Measurements from ENCODE around the gene ABCD1.

- TF ChIP-seq, protein P1, sequence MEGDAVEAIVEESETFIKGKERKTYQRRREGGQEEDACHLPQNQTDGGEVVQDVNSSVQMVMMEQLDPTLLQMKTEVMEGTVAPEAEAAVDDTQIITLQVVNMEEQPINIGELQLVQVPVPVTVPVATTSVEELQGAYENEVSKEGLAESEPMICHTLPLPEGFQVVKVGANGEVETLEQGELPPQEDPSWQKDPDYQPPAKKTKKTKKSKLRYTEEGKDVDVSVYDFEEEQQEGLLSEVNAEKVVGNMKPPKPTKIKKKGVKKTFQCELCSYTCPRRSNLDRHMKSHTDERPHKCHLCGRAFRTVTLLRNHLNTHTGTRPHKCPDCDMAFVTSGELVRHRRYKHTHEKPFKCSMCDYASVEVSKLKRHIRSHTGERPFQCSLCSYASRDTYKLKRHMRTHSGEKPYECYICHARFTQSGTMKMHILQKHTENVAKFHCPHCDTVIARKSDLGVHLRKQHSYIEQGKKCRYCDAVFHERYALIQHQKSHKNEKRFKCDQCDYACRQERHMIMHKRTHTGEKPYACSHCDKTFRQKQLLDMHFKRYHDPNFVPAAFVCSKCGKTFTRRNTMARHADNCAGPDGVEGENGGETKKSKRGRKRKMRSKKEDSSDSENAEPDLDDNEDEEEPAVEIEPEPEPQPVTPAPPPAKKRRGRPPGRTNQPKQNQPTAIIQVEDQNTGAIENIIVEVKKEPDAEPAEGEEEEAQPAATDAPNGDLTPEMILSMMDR (tag by site-specific recombination; IDR thresholded peaks at IDR 0.05) = no peak
- TF ChIP-seq ZNF112 (tag by site-specific recombination; IDR thresholded peaks at IDR 0.05) = no peak
- TF ChIP-seq ZNF560 (tag by site-specific recombination; IDR thresholded peaks at IDR 0.05; ENCODE audit: borderline replicate concordance) = no peak
- no peak for TF ChIP-seq TCF7L2 (IDR thresholded peaks at IDR 0.05; ENCODE audit: borderline replicate concordance, low read depth, low read length)
- TF ChIP-seq ZNF146 (tag by site-specific recombination; IDR thresholded peaks at IDR 0.05) = no peak
- TF ChIP-seq ZNF24 (tag by site-specific recombination; IDR thresholded peaks at IDR 0.05) = no peak
- no peak for TF ChIP-seq ZBTB7A (tag by site-specific recombination; IDR thresholded peaks at IDR 0.05; ENCODE audit: low read depth)
- no peak for TF ChIP-seq ZSCAN5A (tag by site-specific recombination; IDR thresholded peaks at IDR 0.05)
- no peak for TF ChIP-seq ZNF239 (tag by site-specific recombination; IDR thresholded peaks at IDR 0.05)
- no peak for TF ChIP-seq SP2 (tag by site-specific recombination; IDR thresholded peaks at IDR 0.05)
- no peak for TF ChIP-seq ZNF530 (tag by site-specific recombination; IDR thresholded peaks at IDR 0.05; ENCODE audit: low read depth)
- no peak for TF ChIP-seq ZNF510 (tag by site-specific recombination; IDR thresholded peaks at IDR 0.05; ENCODE audit: insufficient replicate concordance)
Observed at GRCh38 chrX:153782871-153783270, 58.2 kb downstream of the ABCD1 start.

All from HEK293 (cell line).